Liver (tissue), 9 donors: ENCODE data around the gene OR1L4. TPM values are rescaled to one million over a fixed set of nuclear protein-coding genes. Genes with fewer than 3 reads are reported as not detected.

Experiments used
- DNase-seq: peaks from one replicate; pipeline ENCODE4 v3.0.0-alpha.2; 2017; ENCODE audit warnings: low spot score
- H3K27ac ChIP-seq, 2 donors: one replicate each; pipeline ENCODE4 v1.7.0; 2013; ENCODE audit warnings: inconsistent platforms in 2 of 2, low read length in 2 of 2, control low read depth in 1 of 2, low read depth in 1 of 2, mild to moderate bottlenecking in 1 of 2
- H3K27me3 ChIP-seq, 4 donors: one replicate each; pipeline versions ENCODE4 v1.6.1 to v1.7.0; 2013; ENCODE audit warnings: low read length in 3 of 4, inconsistent platforms in 1 of 4, mild to moderate bottlenecking in 1 of 4, moderate library complexity in 1 of 4; ENCODE audit not compliant: control insufficient read depth in 4 of 4, insufficient read depth in 4 of 4
- H3K36me3 ChIP-seq, 4 donors: one replicate each; pipeline versions ENCODE4 v1.6.1 to v1.7.0; 2013; ENCODE audit warnings: low read length in 3 of 4, mild to moderate bottlenecking in 3 of 4, low read depth in 1 of 4, moderate library complexity in 1 of 4; ENCODE audit not compliant: control insufficient read depth in 4 of 4, insufficient read depth in 3 of 4
- H3K4me1 ChIP-seq, 4 donors: one replicate each; pipeline versions ENCODE4 v1.6.1 to v1.7.0; 2013; ENCODE audit warnings: low read length in 3 of 4, mild to moderate bottlenecking in 3 of 4, moderate library complexity in 1 of 4; ENCODE audit not compliant: control insufficient read depth in 4 of 4, insufficient read depth in 4 of 4
- H3K4me3 ChIP-seq, 3 donors: one replicate each; pipeline versions ENCODE4 v1.6.1 to v1.7.0; 2013; ENCODE audit warnings: low read length in 3 of 3, control low read depth in 1 of 3, low read depth in 1 of 3, mild to moderate bottlenecking in 1 of 3
- H3K9ac ChIP-seq, 2 donors: one replicate each; pipeline ENCODE4 v1.7.0; 2013; ENCODE audit warnings: low read length in 2 of 2, mild to moderate bottlenecking in 2 of 2, moderate library complexity in 2 of 2, control low read depth in 1 of 2, low read depth in 1 of 2
- H3K9me3 ChIP-seq, 4 donors: one replicate each; pipeline versions ENCODE4 v1.6.1 to v1.7.0; 2013; ENCODE audit warnings: low read length in 3 of 4; ENCODE audit not compliant: control insufficient read depth in 4 of 4
- JUND ChIP-seq, 2 donors: IDR thresholded peaks; 2 replicates each; pipeline ENCODE4 v1.6.1; 2016; ENCODE audit warnings: antibody characterized with exemption in 2 of 2
- WGBS: extraction: QIAGEN DNeasy Blood & Tissue Kit; methylation state at CpG from one replicate; pipeline ENCODE4 v1.1.7; 2013; 5-methylcytosine and 5-hydroxymethylcytosine counted together
- polyA plus RNA-seq, 2 donors: library from polyadenylated mRNA; stranded (reverse) in 1 of 2; unstranded in 1 of 2; fragments of 200-250 nt in 1 of 2; fragments of >200 nt in 1 of 2; fragmentation: Nextera tagmentation in 1 of 2; extraction: Ambion mirVana in 1 of 2; gene quantifications; one replicate each; pipeline versions ENCODE4 v1.2.1 to v1.2.3, GENCODE V29; 2013 to 2015
- total RNA-seq, 2 donors: library from RNA; depleted of rRNA; stranded (reverse); fragments of >200 nt; gene quantifications; one replicate each; pipeline ENCODE4 v1.2.3, GENCODE V29; 2014
- TF ChIP-seq, protein P1 (sequence below): IDR thresholded peaks from 2 replicates; pipeline ENCODE4 v1.6.1; 2016; ENCODE audit warnings: antibody characterized with exemption, mild to moderate bottlenecking
- TF ChIP-seq, protein P2 (sequence below): IDR thresholded peaks from 2 replicates; pipeline ENCODE4 v1.6.1; 2016; ENCODE audit warnings: antibody characterized with exemption
- donor health status: healthy.
- donor health status: healthy.
- donor health status: healthy.
- donor health status: healthy.
- donor health status: healthy.

Gene OR1L4
- total and polyA plus RNA-seq, 4 donors = not detected

DNA sequence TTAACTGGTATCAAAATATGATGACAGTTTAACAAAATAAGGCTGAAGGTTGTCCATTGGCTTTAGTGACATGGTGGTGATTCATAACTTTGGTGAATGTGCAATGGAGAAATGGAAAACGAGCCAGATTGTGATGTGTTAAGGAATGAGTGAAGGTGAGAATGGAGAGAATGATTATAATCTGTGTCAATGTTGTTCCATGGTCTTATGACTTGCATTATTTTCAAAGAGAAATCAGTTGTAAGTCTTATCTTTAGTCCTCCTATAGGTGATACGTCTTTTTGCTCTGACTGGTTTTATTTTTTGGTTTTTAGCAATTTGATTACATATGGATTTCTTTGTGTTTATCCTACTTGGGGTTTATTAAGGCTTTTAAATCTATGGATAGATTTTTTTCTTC, 31.0 kb downstream of the OR1L4 start (continued):
- TF ChIP-seq, protein P1, sequence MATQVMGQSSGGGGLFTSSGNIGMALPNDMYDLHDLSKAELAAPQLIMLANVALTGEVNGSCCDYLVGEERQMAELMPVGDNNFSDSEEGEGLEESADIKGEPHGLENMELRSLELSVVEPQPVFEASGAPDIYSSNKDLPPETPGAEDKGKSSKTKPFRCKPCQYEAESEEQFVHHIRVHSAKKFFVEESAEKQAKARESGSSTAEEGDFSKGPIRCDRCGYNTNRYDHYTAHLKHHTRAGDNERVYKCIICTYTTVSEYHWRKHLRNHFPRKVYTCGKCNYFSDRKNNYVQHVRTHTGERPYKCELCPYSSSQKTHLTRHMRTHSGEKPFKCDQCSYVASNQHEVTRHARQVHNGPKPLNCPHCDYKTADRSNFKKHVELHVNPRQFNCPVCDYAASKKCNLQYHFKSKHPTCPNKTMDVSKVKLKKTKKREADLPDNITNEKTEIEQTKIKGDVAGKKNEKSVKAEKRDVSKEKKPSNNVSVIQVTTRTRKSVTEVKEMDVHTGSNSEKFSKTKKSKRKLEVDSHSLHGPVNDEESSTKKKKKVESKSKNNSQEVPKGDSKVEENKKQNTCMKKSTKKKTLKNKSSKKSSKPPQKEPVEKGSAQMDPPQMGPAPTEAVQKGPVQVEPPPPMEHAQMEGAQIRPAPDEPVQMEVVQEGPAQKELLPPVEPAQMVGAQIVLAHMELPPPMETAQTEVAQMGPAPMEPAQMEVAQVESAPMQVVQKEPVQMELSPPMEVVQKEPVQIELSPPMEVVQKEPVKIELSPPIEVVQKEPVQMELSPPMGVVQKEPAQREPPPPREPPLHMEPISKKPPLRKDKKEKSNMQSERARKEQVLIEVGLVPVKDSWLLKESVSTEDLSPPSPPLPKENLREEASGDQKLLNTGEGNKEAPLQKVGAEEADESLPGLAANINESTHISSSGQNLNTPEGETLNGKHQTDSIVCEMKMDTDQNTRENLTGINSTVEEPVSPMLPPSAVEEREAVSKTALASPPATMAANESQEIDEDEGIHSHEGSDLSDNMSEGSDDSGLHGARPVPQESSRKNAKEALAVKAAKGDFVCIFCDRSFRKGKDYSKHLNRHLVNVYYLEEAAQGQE = no peak
- TF ChIP-seq, protein P2, sequence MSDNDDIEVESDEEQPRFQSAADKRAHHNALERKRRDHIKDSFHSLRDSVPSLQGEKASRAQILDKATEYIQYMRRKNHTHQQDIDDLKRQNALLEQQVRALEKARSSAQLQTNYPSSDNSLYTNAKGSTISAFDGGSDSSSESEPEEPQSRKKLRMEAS = no peak

DNA sequence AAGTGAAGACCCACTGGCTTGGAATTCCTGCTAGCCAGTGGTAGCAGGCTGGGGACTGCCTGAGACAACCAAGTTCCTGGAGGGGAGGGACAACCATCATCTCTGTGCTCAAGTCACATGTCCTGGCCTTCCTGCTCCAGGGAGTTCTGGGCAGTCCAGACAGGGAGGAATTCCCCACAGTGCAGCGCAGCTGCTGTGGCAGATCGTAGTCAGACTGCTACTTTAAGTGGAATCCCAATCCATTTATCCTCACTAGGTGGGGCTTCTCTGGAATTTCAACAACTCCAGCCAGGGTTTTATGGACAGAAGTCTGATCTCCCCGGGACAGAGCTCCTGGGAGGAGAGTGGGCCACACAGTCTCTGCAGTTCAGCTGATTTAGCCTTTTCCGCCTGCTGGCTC, 44.0 kb downstream of the OR1L4 start:
- Histone ChIP-seq H3K4me1 (no peaks in the 10 kb centered on the region), H3K9me3 (peaks cover 2 to 13% (median 6%) of the 10 kb centered on the region in 4 donors), H3K4me3 (no peak overlapping the region), H3K9ac (no peak overlapping the region), H3K27ac (no peak overlapping the region), H3K36me3 (no peaks in the 10 kb centered on the region), H3K27me3 (no peaks in the 10 kb centered on the region)
- 83% methylated on average over 4 of the region's 4 CpGs for WGBS
- no peak for TF ChIP-seq JUND (IDR thresholded peaks at IDR 0.05)
- DNase-seq = no peak

Other genes with a start within 250 kb of the OR1L4 start
- gene OR1J1, start 246.1 kb upstream of the OR1L4 start, total RNA-seq = not detected
- not detected for gene OR1J1, start 246.1 kb upstream of the OR1L4 start, polyA plus RNA-seq
- gene OR1J2, start 213.2 kb upstream of the OR1L4 start, total RNA-seq = not detected
- not detected for gene OR1J2, start 213.2 kb upstream of the OR1L4 start, polyA plus RNA-seq
- not detected for gene OR1J4, start 204.8 kb upstream of the OR1L4 start, total RNA-seq
- not detected for gene OR1J4, start 204.8 kb upstream of the OR1L4 start, polyA plus RNA-seq
- gene OR1N1, start 196.7 kb upstream of the OR1L4 start, total RNA-seq = not detected
- gene OR1N1, start 196.7 kb upstream of the OR1L4 start, polyA plus RNA-seq = not detected
- not detected for gene OR1N2, start 170.9 kb upstream of the OR1L4 start, total RNA-seq
- not detected for gene OR1N2, start 170.9 kb upstream of the OR1L4 start, polyA plus RNA-seq
- gene OR1L8, start 140.6 kb upstream of the OR1L4 start, total RNA-seq = under 1 TPM in 1 of 2 donors, not detected in 1; 0.08 TPM
- gene OR1L8, start 140.6 kb upstream of the OR1L4 start, polyA plus RNA-seq = not detected
- gene OR1Q1, start 109.3 kb upstream of the OR1L4 start, total RNA-seq = not detected
- not detected for gene OR1Q1, start 109.3 kb upstream of the OR1L4 start, polyA plus RNA-seq
- gene OR1B1, start 66.4 kb upstream of the OR1L4 start, total RNA-seq = not detected
- gene OR1B1, start 66.4 kb upstream of the OR1L4 start, polyA plus RNA-seq = not detected
- not detected for gene OR1L1, start 62.3 kb upstream of the OR1L4 start, total RNA-seq
- gene OR1L1, start 62.3 kb upstream of the OR1L4 start, polyA plus RNA-seq = not detected
- gene OR1L3, start 48.9 kb upstream of the OR1L4 start, total RNA-seq = not detected
- gene OR1L3, start 48.9 kb upstream of the OR1L4 start, polyA plus RNA-seq = not detected
- gene OR1L6, start 18.3 kb downstream of the OR1L4 start, total RNA-seq = not detected
- gene OR1L6, start 18.3 kb downstream of the OR1L4 start, polyA plus RNA-seq = not detected
- not detected for gene OR5C1, start 64.9 kb downstream of the OR1L4 start, total RNA-seq
- gene OR5C1, start 64.9 kb downstream of the OR1L4 start, polyA plus RNA-seq = not detected
- not detected for gene OR1K1, start 76.1 kb downstream of the OR1L4 start, total RNA-seq
- gene OR1K1, start 76.1 kb downstream of the OR1L4 start, polyA plus RNA-seq = not detected
- gene PDCL, start 104.6 kb downstream of the OR1L4 start, total RNA-seq = 10 to 100 TPM in 1 of 2 donors, 1 to 10 TPM in 1; 6.9 to 15.2 TPM
- 1 to 10 TPM; 3.0 to 3.8 TPM for gene PDCL, start 104.6 kb downstream of the OR1L4 start, polyA plus RNA-seq
- gene RC3H2, start 181.4 kb downstream of the OR1L4 start, total RNA-seq = 10 to 100 TPM; 23.3 to 26.4 TPM
- gene RC3H2, start 181.4 kb downstream of the OR1L4 start, polyA plus RNA-seq = 10 to 100 TPM in 1 of 2 donors, 1 to 10 TPM in 1; 5.9 to 10.5 TPM
- 1 to 10 TPM; 5.1 to 7.1 TPM for gene ZBTB6, start 189.3 kb downstream of the OR1L4 start, total RNA-seq
- 1 to 10 TPM in 1 of 2 donors, under 1 TPM in 1; 0.92 to 1.5 TPM for gene ZBTB6, start 189.3 kb downstream of the OR1L4 start, polyA plus RNA-seq
- gene ZBTB26, start 207.5 kb downstream of the OR1L4 start, total RNA-seq = 1 to 10 TPM; 1.9 to 3.3 TPM
- gene ZBTB26, start 207.5 kb downstream of the OR1L4 start, polyA plus RNA-seq = under 1 TPM; 0.63 to 0.75 TPM
- 10 to 100 TPM; 16.3 to 25.7 TPM for gene RABGAP1, start 217.0 kb downstream of the OR1L4 start, total RNA-seq
- gene RABGAP1, start 217.0 kb downstream of the OR1L4 start, polyA plus RNA-seq = 1 to 10 TPM; 3.8 to 4.6 TPM